GM18519 (cell line): ENCODE results near the gene FAM222A.

Experiments
- ATAC-seq: cut with Tn5 transposase; IDR thresholded peaks from one replicate; pipeline ENCODE4 v1.9.1; 2021; ENCODE audit warnings: mild to moderate bottlenecking, moderate library complexity; ENCODE audit not compliant: unreplicated experiment, low FRiP score

FAM222A gene

GRCh38 chr12:109770104-109770860, 56.7 kb downstream of the FAM222A start:
- ATAC-seq, result no peak

GRCh38 chr12:109770861-109771670, 57.4 kb downstream of the FAM222A start:
- no peak for ATAC-seq

- ATAC-seq, result no peak
These were observed 58.4 kb downstream of the FAM222A start for GRCh38 chr12:109771746-109772621.

- no peak for ATAC-seq
These were observed 59.1 kb downstream of the FAM222A start for GRCh38 chr12:109772622-109773321.

- ATAC-seq, result no peak
These were observed 59.9 kb downstream of the FAM222A start for GRCh38 chr12:109773384-109774011.

GRCh38 chr12:109775172-109775881, 61.7 kb downstream of the FAM222A start:
- no peak for ATAC-seq

GRCh38 chr12:109776624-109777023, 63.0 kb downstream of the FAM222A start:
- no peak for ATAC-seq

- ATAC-seq, result no peak
These were observed 63.9 kb downstream of the FAM222A start for GRCh38 chr12:109777544-109777943.

GRCh38 chr12:109778684-109779083, 65.1 kb downstream of the FAM222A start:
- ATAC-seq, result no peak

GRCh38 chr12:109779382-109779781, 65.8 kb downstream of the FAM222A start:
- ATAC-seq, result no peak

GRCh38 chr12:109781668-109782325, 68.2 kb downstream of the FAM222A start:
- ATAC-seq, result no peak

GRCh38 chr12:109782326-109782703, 68.7 kb downstream of the FAM222A start:
- ATAC-seq, result no peak

GRCh38 chr12:109783135-109783964, 69.7 kb downstream of the FAM222A start:
- no peak for ATAC-seq

- no peak for ATAC-seq
These were observed 70.3 kb downstream of the FAM222A start for GRCh38 chr12:109783965-109784244.

- no peak for ATAC-seq
These were observed 72.2 kb downstream of the FAM222A start for GRCh38 chr12:109785854-109786253.

- ATAC-seq, result no peak
These were observed 73.2 kb downstream of the FAM222A start for GRCh38 chr12:109786799-109787198.

GRCh38 chr12:109789526-109790048, 76.0 kb downstream of the FAM222A start:
- no peak for ATAC-seq

GRCh38 chr12:109792992-109793391, 79.4 kb downstream of the FAM222A start:
- no peak for ATAC-seq
